ENCODE data around the gene POLG2.

- no peak for TF ChIP-seq CTCF (IDR thresholded peaks at IDR 0.05)
- TF ChIP-seq POLR2A (IDR thresholded peaks at IDR 0.05), result no peak
These were observed 43.4 kb upstream of the POLG2 start for GRCh38 chr17:64540118-64540776.
